ENCODE measurements around the gene NKIRAS1. TPM values are rescaled to one million over a fixed set of nuclear protein-coding genes. Genes with fewer than 3 reads are reported as not detected.

The NKIRAS1 gene
- total and polyA plus RNA-seq, 8 donors: 8.8 to 19.7 (median 14.5) TPM

GRCh38 chr3:23944007-23944783 lies 27.4 kb upstream of the NKIRAS1 start:
- Histone ChIP-seq H3K27me3 (no peaks in the 10 kb centered on the region), H3K36me3 (no peaks in the 10 kb centered on the region), H3K4me3 (peak overlapping the region; percentile 55 to 77), H3K9me3 (no peaks in the 10 kb centered on the region), H3K4me1 (peaks cover 14 to 22% of the 10 kb centered on the region in 2 donors), H3K27ac (peak overlapping the region in 1 of 2 donors; percentile 94)
- TF ChIP-seq CTCF (IDR thresholded peaks at IDR 0.05): no peak
- ATAC-seq (no peak), DNase-seq (peak in 1 of 4 donors; percentile 30)
- intact Hi-C loops (cut with DNase I): no loop called here

- H3K27me3 ChIP-seq: no peaks in the 10 kb centered on the region
- ATAC-seq (no peak), DNase-seq (no peak)
- no peaks in the 10 kb centered on the region for H3K9me3 ChIP-seq
- H3K36me3 ChIP-seq: no peaks in the 10 kb centered on the region
- H3K4me1 ChIP-seq: peaks cover 14% of the 10 kb centered on the region in 2 donors
- TF ChIP-seq CTCF (IDR thresholded peaks at IDR 0.05): no peak
- no peak overlapping the region for H3K4me3 ChIP-seq
- intact Hi-C loops (cut with DNase I): no loop called here
- no peak overlapping the region for H3K27ac ChIP-seq
Observed at GRCh38 chr3:23942546-23942945, 25.8 kb upstream of the NKIRAS1 start.

GRCh38 chr3:23941440-23941839 lies 24.6 kb upstream of the NKIRAS1 start:
- Histone ChIP-seq H3K27me3 (no peaks in the 10 kb centered on the region), H3K4me1 (peaks cover 3 to 7% of the 10 kb centered on the region in 2 donors), H3K4me3 (no peak overlapping the region), H3K36me3 (no peaks in the 10 kb centered on the region), H3K9me3 (no peaks in the 10 kb centered on the region), H3K27ac (no peak overlapping the region)
- no peak for DNase-seq
- intact Hi-C loops (cut with DNase I): no loop called here
- no peak for ATAC-seq
- no peak for TF ChIP-seq CTCF (IDR thresholded peaks at IDR 0.05)

GRCh38 chr3:23940775-23941174 lies 24.0 kb upstream of the NKIRAS1 start:
- intact Hi-C loops (cut with DNase I): no loop called here
- Histone ChIP-seq H3K4me3 (no peak overlapping the region), H3K27ac (no peak overlapping the region), H3K27me3 (no peaks in the 10 kb centered on the region), H3K36me3 (no peaks in the 10 kb centered on the region), H3K4me1 (peaks cover 0 to 6% of the 10 kb centered on the region in 2 donors), H3K9me3 (no peaks in the 10 kb centered on the region)
- no peak for TF ChIP-seq CTCF (IDR thresholded peaks at IDR 0.05)
- ATAC-seq: no peak
- no peak for DNase-seq

GRCh38 chr3:23938688-23939087 lies 21.9 kb upstream of the NKIRAS1 start:
- H3K9me3 ChIP-seq: no peaks in the 10 kb centered on the region
- no peak overlapping the region for H3K27ac ChIP-seq
- ATAC-seq (no peak), DNase-seq (no peak)
- no peak for TF ChIP-seq CTCF (IDR thresholded peaks at IDR 0.05)
- intact Hi-C loops (cut with DNase I): no loop called here
- H3K36me3 ChIP-seq: no peaks in the 10 kb centered on the region
- H3K4me1 ChIP-seq: no peaks in the 10 kb centered on the region
- no peak overlapping the region for H3K4me3 ChIP-seq
- no peaks in the 10 kb centered on the region for H3K27me3 ChIP-seq
